Amniotic epithelial cell (primary cell): ENCODE data around the gene ARL2BP.
"Not testable (repeated sequence)": the region's sequence is repeated elsewhere in the genome, so short reads cannot be mapped to it uniquely, and the experiment has no call there.

Experiments used
- DNase-seq: peaks from one replicate; pipeline ENCODE4 v3.0.0-alpha.2; 2010; ENCODE audit warnings: low read depth

ARL2BP gene

DNA sequence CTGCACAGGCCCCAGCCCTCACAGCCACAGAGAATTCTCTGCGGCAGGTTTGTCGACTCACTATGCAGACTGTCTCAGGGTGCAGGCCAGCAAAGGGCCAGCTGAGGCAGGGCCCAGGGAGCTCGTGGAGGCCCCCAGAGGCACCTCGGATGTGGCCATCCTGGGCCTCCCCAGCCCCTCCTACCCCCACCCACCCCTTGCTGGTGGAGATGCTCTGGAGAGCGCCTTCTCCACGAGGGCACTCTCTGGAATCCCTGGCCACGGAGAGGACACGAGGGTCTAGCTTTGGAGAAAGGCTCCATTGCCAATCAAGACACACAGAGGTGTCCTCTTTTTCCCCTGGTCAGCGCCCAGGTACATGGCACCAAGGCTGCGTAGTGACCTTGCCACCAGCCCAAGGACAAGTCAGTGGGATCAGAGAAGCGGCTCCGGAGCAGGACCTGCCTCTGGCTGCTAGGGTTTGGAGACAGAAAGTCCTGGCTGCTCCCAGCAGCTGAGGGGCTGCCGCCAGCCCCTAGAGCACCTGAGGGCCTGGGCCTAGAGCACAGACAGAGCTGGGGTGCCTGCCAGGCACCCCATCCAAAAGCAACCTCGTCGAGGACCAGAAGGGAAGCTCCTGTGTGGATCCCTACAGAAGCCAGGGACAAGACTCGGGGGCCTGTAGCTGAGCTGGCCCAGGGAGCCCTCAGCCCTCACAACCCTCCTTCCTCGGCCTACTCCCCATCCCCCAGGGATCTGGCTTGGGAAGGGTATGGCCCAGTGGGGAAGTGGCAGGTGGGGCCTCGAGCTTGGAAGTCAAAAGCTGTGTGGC is 18.7 kb downstream of the ARL2BP start:
- DNase-seq: no peak

GRCh38 chr16:57264381-57264780 is 19.3 kb downstream of the ARL2BP start:
- no peak for DNase-seq

DNA sequence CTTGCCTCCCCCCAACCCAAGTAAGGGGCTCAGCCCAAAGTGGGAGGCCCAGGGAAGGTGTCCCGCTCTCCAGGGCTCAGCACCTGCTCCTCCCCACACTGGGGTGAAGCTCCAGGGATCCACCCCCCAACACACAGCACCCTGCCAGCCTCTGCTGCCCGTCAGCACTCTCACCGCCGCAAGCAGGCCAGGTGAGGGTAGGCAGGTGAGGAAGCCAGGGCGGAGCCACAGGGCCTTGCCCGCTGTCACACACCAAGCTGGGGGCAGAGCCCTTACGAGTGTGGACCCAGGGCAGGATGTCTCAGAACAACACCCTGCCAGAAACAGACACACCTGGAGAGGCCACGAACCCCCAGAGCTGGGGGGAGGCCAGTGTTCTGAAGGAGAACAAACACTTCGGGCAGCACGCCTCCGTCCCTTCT is 19.9 kb downstream of the ARL2BP start:
- DNase-seq: no peak

DNA sequence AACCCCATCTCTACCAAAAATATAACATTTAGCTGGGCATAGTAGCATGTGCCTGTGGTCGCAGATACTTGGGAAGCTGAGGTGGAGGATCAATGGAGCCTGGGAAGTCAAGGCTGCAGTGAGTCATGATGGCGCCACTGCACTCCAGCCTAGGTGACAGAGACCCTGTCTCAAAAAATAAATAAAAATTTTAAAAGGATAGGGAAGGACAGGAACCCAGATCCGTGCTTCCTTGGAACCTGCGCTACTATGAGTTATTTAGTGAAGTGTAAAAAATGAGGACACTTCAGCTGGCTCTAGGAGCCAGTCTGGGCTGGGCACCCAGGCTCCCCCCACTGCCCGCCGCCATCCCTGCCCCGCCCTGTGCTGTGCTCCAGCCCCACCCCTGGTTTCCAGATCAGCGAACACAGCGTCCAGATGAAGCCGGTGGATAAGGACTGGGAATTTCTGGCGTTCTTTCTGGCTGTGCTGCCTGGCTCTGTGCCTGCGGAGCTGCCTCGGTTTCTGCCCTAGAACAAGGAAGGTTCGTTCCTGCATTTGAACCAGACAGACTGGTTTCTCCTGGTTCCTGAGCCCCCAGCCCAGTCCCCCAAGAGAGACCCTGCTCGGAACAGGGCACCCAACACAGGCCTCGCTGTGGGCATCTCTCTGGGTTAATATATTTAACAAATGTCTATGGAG is 20.9 kb downstream of the ARL2BP start:
- peak; percentile 79 for DNase-seq

- peak; percentile 75 for DNase-seq
Observed at GRCh38 chr16:57266531-57267260, 21.6 kb downstream of the ARL2BP start.

- DNase-seq: not testable (repeated sequence)
Observed at GRCh38 chr16:57267343-57267742, 22.3 kb downstream of the ARL2BP start.

DNA sequence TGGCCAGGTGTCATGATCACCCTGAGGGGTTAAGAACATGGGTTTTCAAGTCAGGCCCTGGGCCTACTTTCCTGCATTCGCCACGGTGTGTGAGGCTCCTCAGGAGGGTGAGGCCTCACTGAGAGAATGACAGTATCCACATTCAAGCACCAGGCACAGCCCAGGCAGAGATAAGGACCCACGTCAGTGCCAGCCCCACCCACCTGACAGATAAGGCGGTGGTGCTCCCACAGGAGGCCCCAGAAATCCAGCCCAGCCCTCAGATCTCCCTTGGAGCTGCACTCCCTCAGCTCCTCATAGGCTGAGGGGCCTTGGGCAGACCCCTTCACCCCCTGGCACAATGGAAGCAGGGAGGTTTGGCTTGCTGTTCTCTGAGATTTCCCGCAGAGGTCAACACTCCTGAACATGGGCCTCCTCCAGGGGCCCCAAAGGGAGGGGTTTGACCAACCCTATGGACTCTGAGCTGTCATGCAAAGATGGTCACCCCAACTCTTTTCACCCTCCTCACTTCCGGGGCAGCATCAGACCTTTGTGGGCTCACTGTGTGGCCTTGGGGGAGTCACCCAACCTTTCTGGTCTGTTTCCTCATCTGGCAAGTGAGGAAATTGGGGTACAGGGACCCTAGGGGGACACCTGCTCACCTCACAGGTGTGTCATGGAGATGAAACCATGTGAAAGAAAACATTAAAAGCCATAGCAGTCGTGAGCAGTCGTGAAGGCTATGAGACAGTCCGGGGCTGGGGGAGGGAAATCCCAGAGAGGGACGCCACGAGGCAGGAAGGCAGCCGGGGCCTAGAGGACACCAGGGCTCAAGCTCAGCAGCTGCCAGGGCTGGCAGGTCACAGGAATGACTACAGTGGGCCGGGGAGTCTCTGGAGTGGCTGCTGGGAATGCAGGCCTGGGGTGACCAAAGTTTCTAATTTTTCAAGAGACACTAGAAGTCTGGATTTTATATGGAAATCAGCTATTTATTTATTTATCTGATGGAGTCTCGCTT is 24.0 kb downstream of the ARL2BP start:
- peak; percentile 96 for DNase-seq

GRCh38 chr16:57270221-57271062 is 25.4 kb downstream of the ARL2BP start:
- no peak for DNase-seq

GRCh38 chr16:57271063-57271345 is 25.9 kb downstream of the ARL2BP start:
- no peak for DNase-seq

DNA sequence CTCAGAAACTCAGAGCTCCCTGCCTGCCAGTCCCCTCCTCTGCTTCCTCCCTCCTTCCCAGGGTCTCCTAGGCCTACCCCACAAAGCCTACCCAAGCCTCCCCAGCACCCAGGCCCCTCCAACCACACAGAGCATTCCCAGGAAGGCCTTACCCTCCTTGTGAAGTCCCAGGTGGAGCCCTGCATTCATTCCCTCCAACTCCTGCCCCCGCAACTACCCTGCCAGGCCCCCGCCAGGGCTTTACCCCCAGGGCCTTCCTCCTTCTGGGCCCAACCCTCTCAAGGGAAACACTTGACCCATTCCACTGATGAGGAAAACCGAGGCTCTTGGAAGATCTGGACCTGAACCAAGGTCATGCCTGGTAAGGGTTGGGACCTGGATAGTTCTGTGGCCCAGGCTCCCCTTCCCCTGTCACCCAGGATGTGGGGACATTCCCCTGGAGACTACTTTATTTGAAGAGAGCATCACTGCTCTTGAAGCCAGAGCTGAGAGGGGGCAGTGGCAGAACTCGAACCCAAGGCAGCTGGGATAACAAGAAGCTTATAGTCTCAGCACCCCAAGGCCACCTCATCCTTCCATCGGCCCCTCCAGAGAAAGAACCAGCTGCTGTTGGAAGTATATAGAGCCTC is 26.9 kb downstream of the ARL2BP start:
- DNase-seq: no peak

- no peak for DNase-seq
Observed at GRCh38 chr16:57273359-57273758, 28.3 kb downstream of the ARL2BP start.

- DNase-seq: no peak
Observed at GRCh38 chr16:57273826-57274225, 28.8 kb downstream of the ARL2BP start.

- not testable (repeated sequence) for DNase-seq
Observed at GRCh38 chr16:57275946-57276345, 30.9 kb downstream of the ARL2BP start.

DNA sequence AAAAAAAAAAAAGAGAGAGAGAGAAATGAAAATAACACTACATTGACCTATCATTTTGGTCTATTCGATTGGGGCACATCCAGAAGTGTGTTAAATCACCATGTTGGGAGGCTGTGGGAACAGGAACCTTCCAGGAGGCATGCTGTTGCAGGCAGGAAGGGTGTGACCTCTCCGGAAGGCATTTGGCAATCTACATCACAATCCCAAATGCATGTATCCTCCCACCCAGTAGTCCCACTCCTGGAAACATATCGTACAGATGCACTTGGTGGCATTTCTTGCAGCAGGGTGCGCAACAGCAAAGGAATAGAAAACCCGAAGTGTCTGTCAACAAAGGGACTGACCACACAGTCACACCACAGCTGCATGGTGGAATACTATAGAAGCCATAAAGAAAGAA is 31.5 kb downstream of the ARL2BP start:
- no peak for DNase-seq

GRCh38 chr16:57277586-57277985 is 32.5 kb downstream of the ARL2BP start:
- DNase-seq: peak; percentile 94

DNA sequence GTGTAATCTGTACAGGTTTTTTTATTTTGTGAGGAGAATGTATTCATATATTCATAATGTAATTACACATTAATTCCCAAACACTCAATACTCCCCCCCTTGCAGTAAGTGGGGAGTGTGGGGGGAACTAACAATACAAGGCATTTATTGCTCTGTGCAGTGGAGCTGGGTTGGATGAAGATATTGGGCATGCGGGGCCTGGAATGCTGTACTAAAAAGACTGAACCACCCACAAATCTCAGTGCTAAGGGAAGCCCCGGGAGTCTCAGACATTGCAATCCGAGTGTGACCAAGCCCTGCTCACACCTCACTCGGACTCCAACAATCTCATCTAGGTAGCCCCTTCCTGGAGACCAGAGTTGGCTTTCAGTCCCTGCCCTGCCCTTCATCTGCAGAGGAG is 33.4 kb downstream of the ARL2BP start:
- no peak for DNase-seq

DNA sequence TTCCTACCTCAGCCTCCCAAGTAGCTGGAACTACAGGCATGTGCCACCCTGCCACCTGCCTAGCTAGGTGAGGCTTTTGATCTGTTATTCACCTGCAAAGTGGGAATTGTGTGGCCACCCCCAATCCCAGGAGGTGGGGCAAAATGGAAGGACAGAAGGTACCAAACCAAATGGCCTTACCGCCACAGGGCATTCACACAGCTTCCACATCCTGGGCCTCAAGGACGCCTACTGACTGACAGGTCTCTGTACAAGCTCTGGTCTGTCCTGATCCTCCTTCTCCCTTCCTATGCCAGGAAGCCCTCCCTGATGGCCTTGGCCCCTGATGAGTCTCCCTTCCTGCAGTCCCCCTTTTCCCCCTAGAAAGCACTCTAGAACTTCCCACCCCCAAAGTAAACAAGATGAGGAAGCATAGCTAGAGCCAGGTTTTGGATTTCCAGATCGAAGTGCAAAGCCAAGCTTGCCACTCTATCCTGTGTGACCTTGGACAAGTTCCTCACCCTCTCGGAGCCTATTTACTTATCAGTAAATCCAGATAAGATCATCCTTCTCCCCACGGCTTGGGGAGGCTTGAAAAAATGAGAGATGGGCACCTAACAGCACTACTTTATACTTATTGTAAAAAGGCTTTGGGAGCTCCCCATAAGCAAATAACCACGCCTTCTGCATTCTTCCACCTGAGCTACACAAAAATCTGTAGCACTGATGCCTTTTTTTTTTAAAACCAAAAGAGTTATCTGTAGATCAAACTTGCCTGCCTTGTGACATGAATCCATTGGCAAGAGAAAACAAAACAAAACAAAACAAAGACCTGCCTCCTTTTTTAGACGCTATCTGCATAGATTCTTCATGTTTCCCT is 35.0 kb downstream of the ARL2BP start:
- DNase-seq: no peak

- no peak for DNase-seq
Observed at GRCh38 chr16:57281791-57282190, 36.7 kb downstream of the ARL2BP start.

GRCh38 chr16:57282510-57283213 is 37.6 kb downstream of the ARL2BP start:
- DNase-seq: no peak
